Smooth muscle cell (in vitro differentiated cells): ENCODE data around the gene DVL2. TPM values are rescaled to one million over a fixed set of nuclear protein-coding genes. Genes with fewer than 3 reads are reported as not detected.
"Not testable (repeated sequence)": the region's sequence is repeated elsewhere in the genome, so short reads cannot be mapped to it uniquely, and the experiment has no call there.

Experiments used
- DNase-seq: peaks from one replicate; lab custom pipeline; 2025; ENCODE audit not compliant: unreplicated experiment; lab: John Stamatoyannopoulos, UW
- H2AFZ ChIP-seq: fragments of 200-600 bp; sonication (generic); 2 replicates; pipeline ENCODE4 v1.6.0; 2016; ENCODE audit warnings: antibody characterized with exemption, low read depth, mild to moderate bottlenecking
- H3F3A ChIP-seq: fragments of 200-600 bp; sonication (generic); 2 replicates; pipeline ENCODE4 v1.6.0; 2017; ENCODE audit warnings: antibody characterized with exemption, low read depth
- H3K27ac ChIP-seq: fragments of 200-600 bp; sonication (generic); 2 replicates; pipeline ENCODE4 v1.5.1; 2016; ENCODE audit warnings: low read depth, mild to moderate bottlenecking
- H3K27me3 ChIP-seq: fragments of 200-600 bp; sonication (generic); 2 replicates; pipeline ENCODE4 v1.6.1; 2016; ENCODE audit warnings: low read depth, mild to moderate bottlenecking
- H3K36me3 ChIP-seq: fragments of 200-600 bp; sonication (generic); 2 replicates; pipeline ENCODE4 v1.5.1; 2016; ENCODE audit warnings: low read depth
- H3K4me1 ChIP-seq: fragments of 200-600 bp; sonication (generic); 2 replicates; pipeline ENCODE4 v1.5.1; 2016; ENCODE audit warnings: low read depth
- H3K4me2 ChIP-seq: fragments of 200-600 bp; sonication (generic); 2 replicates; pipeline ENCODE4 v1.6.0; 2016; ENCODE audit warnings: mild to moderate bottlenecking
- H3K4me3 ChIP-seq: fragments of 200-600 bp; sonication (generic); 2 replicates; pipeline ENCODE4 v1.5.1; 2016; ENCODE audit warnings: mild to moderate bottlenecking
- H3K79me2 ChIP-seq: fragments of 200-600 bp; sonication (generic); 2 replicates; pipeline ENCODE4 v1.6.0; 2016; ENCODE audit warnings: low read depth, mild to moderate bottlenecking
- H3K9ac ChIP-seq: fragments of 200-600 bp; sonication (generic); 2 replicates; pipeline ENCODE4 v1.6.0; 2016; ENCODE audit warnings: low read depth
- H3K9me3 ChIP-seq: fragments of 200-600 bp; sonication (generic); replicated peaks from 2 replicates; pipeline ENCODE4 v1.5.1; 2016; ENCODE audit warnings: low read depth
- H4K20me1 ChIP-seq: fragments of 200-600 bp; sonication (generic); 2 replicates; pipeline ENCODE4 v1.6.0; 2016; ENCODE audit warnings: low read depth
- WGBS: methylation state at CpG from one replicate; pipeline ENCODE4 v1.1.7; 2016; ENCODE audit warnings: low lambda C conversion rate; 5-methylcytosine and 5-hydroxymethylcytosine counted together
- polyA plus RNA-seq: library from polyadenylated mRNA; unstranded; fragments of >200 nt; fragmentation: Nextera tagmentation; extraction: Ambion mirVana; gene quantifications from 2 replicates; pipeline ENCODE4 v1.2.1, GENCODE V29; 2016
- total RNA-seq: library from RNA; depleted of rRNA; stranded (reverse); fragments of >200 nt; gene quantifications from 2 replicates; pipeline ENCODE4 v1.2.3, GENCODE V29; 2014
- TF ChIP-seq, protein P1 (sequence below): fragments of 200-600 bp; sonication (generic); IDR thresholded peaks from 2 replicates; pipeline ENCODE4 v1.5.1; 2017; ENCODE audit warnings: borderline replicate concordance, mild to moderate bottlenecking, antibody characterized with exemption; ENCODE audit not compliant: insufficient read depth, poor library complexity, severe bottlenecking

DVL2 gene
- total and polyA plus RNA-seq, 2 experiments from 2014 or later, result 31.8 to 49.6 TPM

DNA sequence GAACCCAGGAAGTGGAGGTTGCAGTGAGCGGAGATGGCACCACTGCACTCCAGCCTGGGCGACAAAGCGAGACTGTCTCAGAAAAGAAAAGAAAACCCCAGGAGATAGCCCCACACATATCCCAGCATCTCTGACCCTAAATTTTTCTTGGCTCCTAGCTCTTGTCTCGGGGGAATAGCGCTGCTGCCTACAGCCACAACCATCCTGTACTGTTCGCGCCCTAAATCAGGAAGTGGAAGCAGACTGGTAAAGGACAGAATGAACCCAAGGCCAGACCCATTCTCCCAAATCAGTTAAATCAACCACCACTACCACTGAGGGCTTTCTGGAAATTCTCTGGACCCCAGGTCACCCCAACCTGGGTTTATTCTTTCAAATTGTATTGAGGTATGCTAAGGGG lies 15.5 kb upstream of the DVL2 start:
- peaks cover 8% of the 10 kb centered on the region for H4K20me1 ChIP-seq
- TF ChIP-seq, protein P1, sequence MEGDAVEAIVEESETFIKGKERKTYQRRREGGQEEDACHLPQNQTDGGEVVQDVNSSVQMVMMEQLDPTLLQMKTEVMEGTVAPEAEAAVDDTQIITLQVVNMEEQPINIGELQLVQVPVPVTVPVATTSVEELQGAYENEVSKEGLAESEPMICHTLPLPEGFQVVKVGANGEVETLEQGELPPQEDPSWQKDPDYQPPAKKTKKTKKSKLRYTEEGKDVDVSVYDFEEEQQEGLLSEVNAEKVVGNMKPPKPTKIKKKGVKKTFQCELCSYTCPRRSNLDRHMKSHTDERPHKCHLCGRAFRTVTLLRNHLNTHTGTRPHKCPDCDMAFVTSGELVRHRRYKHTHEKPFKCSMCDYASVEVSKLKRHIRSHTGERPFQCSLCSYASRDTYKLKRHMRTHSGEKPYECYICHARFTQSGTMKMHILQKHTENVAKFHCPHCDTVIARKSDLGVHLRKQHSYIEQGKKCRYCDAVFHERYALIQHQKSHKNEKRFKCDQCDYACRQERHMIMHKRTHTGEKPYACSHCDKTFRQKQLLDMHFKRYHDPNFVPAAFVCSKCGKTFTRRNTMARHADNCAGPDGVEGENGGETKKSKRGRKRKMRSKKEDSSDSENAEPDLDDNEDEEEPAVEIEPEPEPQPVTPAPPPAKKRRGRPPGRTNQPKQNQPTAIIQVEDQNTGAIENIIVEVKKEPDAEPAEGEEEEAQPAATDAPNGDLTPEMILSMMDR, result no peak
- H3K27me3 ChIP-seq, result no peaks in the 10 kb centered on the region
- 95% methylated on average over 7 of the region's 7 CpGs for WGBS
- peak overlapping the region; percentile 97 for H3K9ac ChIP-seq
- no peak overlapping the region for H3K27ac ChIP-seq
- no peaks in the 10 kb centered on the region for H3K36me3 ChIP-seq
- H3K4me1 ChIP-seq, result peaks cover 18% of the 10 kb centered on the region
- H3K79me2 ChIP-seq, result peaks cover 62% of the 10 kb centered on the region
- H3K9me3 ChIP-seq, result no peaks in the 10 kb centered on the region
- no peak overlapping the region for H2AFZ ChIP-seq
- DNase-seq, result no peak
- H3K4me3 ChIP-seq, result peak overlapping the region; percentile 100
- H3K4me2 ChIP-seq, result peak overlapping the region; percentile 91
- no peaks in the 10 kb centered on the region for H3F3A ChIP-seq

DNA sequence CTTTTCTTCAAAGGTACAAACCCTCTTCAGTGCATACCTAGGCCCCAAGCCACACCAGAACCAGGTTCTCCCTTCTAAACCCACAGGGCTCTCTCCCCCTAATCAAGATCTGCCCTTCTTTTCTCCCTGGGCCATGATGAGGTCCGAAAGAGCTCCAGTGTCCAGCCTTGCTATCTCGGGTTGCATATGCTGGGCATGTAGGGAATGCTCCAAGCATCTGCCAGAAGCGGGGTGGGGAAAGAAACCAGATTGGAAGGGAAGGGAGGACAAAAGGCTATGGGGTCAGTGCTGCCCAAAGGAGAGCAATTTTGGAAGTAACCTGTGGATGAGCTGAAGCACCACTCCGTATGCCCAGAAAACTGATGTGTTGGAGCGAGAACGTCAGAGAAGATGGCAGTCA lies 14.9 kb upstream of the DVL2 start:
- Histone ChIP-seq H3F3A (no peaks in the 10 kb centered on the region), H4K20me1 (peaks cover 8% of the 10 kb centered on the region), H3K79me2 (peaks cover 62% of the 10 kb centered on the region), H3K9ac (no peak overlapping the region), H2AFZ (no peak overlapping the region), H3K27ac (no peak overlapping the region), H3K4me1 (peaks cover 18% of the 10 kb centered on the region), H3K27me3 (no peaks in the 10 kb centered on the region), H3K9me3 (no peaks in the 10 kb centered on the region), H3K36me3 (no peaks in the 10 kb centered on the region), H3K4me2 (peak overlapping the region; percentile 91), H3K4me3 (no peak overlapping the region)
- no peak for DNase-seq
- WGBS, result 94% methylated on average over 6 of the region's 6 CpGs
- TF ChIP-seq, protein P1, result no peak

DNA sequence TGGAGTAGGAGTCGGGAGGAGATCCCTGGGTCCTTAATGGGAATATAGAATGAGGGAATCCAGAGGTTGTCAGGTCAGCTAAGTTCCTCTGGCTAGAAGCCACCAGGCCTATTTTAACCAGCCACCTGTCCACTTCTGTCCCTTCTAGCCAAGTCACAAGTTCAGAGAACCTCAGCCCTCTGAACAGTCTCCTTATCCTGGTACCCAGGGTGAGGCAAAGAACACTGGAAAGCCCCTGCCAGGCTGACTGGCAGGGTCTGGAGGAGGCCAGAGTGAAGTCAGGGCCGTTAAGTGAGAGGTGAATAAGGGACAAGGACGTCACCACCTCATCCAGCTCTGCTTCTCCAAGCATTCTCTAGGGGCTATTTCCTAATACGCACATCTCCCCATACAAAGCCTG lies 14.5 kb upstream of the DVL2 start:
- peaks cover 18% of the 10 kb centered on the region for H3K4me1 ChIP-seq
- 93% methylated on average over 4 of the region's 4 CpGs for WGBS
- no peaks in the 10 kb centered on the region for H3K27me3 ChIP-seq
- no peak overlapping the region for H3K9ac ChIP-seq
- peaks cover under 1% of the 10 kb centered on the region for H3F3A ChIP-seq
- no peak overlapping the region for H3K4me2 ChIP-seq
- H3K36me3 ChIP-seq, result no peaks in the 10 kb centered on the region
- no peak for DNase-seq
- no peak overlapping the region for H2AFZ ChIP-seq
- no peak overlapping the region for H3K27ac ChIP-seq
- H3K4me3 ChIP-seq, result no peak overlapping the region
- peaks cover 8% of the 10 kb centered on the region for H4K20me1 ChIP-seq
- H3K79me2 ChIP-seq, result peaks cover 62% of the 10 kb centered on the region
- H3K9me3 ChIP-seq, result no peaks in the 10 kb centered on the region
- TF ChIP-seq, protein P1, result no peak

DNA sequence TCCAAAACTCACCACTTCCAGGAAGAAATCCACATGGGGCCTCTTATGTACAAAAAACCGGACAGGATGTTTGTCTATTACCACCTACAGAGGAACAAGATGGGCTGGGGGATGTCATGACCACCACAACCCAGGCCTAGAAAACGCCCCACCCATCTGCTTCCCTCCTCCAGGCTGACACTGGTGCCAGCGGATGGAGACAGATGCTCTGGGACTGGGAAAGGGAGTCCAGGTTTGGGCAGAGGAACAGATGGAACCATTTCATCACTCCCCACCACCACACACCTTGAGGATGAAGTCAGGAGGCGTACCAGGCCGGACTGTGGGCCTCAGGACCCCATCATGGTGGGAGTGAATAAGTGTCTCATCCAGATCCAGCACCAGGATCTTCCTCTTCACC lies 12.5 kb upstream of the DVL2 start:
- no peaks in the 10 kb centered on the region for H3K27me3 ChIP-seq
- peaks cover 58% of the 10 kb centered on the region for H3K79me2 ChIP-seq
- no peak overlapping the region for H3K4me2 ChIP-seq
- TF ChIP-seq, protein P1, result no peak
- H3K4me1 ChIP-seq, result peaks cover 10% of the 10 kb centered on the region
- H3K9ac ChIP-seq, result no peak overlapping the region
- no peaks in the 10 kb centered on the region for H3K9me3 ChIP-seq
- WGBS, result 96% methylated on average over 5 of the region's 5 CpGs
- no peak overlapping the region for H3K4me3 ChIP-seq
- no peak for DNase-seq
- H2AFZ ChIP-seq, result no peak overlapping the region
- H3F3A ChIP-seq, result peaks cover 10% of the 10 kb centered on the region
- peaks cover 8% of the 10 kb centered on the region for H4K20me1 ChIP-seq
- H3K36me3 ChIP-seq, result no peaks in the 10 kb centered on the region
- no peak overlapping the region for H3K27ac ChIP-seq

DNA sequence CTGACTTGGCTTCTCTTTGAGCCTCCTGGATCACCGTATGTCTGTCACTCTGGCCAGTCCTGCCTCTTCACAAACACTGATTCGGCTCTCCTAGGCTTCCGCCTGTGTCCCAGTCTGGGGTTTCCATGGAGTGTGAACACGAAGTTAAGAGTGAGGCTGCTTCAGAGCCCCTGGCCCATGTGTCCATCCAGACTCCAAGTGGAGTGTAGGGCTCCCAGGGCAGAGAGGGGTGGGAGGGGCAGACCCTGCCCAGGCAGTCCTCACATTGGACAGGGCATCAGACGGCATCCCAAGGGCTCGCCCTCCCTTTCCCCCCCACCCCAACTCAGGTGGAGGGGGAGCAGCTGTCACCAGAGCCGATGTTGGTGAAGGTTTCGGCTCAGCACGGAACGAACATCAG lies 9.5 kb upstream of the DVL2 start:
- not testable (repeated sequence) for H3K27me3 ChIP-seq, H3K9ac ChIP-seq, H3K9me3 ChIP-seq, H3K4me3 ChIP-seq, H3K36me3 ChIP-seq, H2AFZ ChIP-seq, H4K20me1 ChIP-seq, DNase-seq
- Histone ChIP-seq H3K27ac (peak overlapping the region; percentile 95), H3F3A (peaks cover 27% of the 10 kb centered on the region), H3K79me2 (peaks cover 57% of the 10 kb centered on the region), H3K4me2 (peak overlapping the region; percentile 84), H3K4me1 (peaks cover 19% of the 10 kb centered on the region)
- WGBS, result 89% methylated on average over 9 of the region's 10 CpGs
